GM19328 (cell line): ENCODE measurements around the gene ENGASE.

Experiments used
- ATAC-seq: cut with Tn5 transposase; IDR thresholded peaks from one replicate; pipeline ENCODE4 v1.9.1; 2021; ENCODE audit warnings: mild to moderate bottlenecking, moderate library complexity; ENCODE audit not compliant: unreplicated experiment

Gene ENGASE

GRCh38 chr17:79135011-79135410 lies 60.4 kb downstream of the ENGASE start:
- ATAC-seq, result no peak

- no peak for ATAC-seq
Measured at GRCh38 chr17:79135628-79136405, 61.2 kb downstream of the ENGASE start.
